ENCODE data around the gene SPINK13. TPM values are rescaled to one million over a fixed set of nuclear protein-coding genes. Genes with fewer than 3 reads are reported as not detected.

Gene SPINK13
- total and polyA plus RNA-seq, 2 of the 8 experiments (the other 6 are each of a cell fraction or from before 2014, with no cell fraction given): not detected

DNA sequence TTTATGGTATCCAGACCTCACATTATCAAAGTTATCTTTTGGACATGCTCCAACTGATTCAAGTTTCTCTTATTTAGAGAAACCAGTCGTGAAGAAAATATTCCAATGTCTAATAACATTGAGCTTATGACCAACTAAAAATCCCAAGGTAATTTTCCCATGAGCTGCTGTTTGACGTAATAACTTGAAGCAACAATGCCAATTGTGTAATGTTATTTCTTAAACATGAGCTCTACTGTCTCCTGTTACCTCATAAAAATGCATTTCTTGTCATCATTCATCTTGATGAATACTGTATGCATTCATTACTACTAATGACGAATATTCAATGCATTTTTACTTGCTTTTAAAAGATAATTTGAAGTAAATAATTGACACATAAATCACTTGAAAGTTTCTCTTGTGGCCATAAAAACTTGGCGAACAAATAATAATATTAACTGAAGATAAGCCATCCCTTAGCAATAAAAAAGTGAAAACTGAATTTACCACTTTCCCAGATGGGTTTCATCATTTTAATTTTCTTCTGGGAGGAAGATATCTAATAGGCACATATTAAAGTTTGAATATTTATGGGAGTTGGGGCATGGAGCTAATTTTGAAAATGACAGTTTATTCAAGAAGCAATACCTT lies 30.7 kb upstream of the SPINK13 start:
- no peak for DNase-seq (ENCODE audit: low read depth in 1 of 2, low spot score in 2 of 2)
- ChIA-PET POLR2A (ENCODE audit: partially characterized antibody) (no interaction called here), CTCF (ENCODE audit: partially characterized antibody) (interaction anchor here (0.6 to 1.3 kb wide), 2 partner anchors 40 to 53 kb away, joined by 3 read pairs; no protein-coding TSS in a partner anchor)
- H3K23me2 ChIP-seq (ENCODE audit: low read depth, low read length): no peaks in the 10 kb centered on the region
- no peak overlapping the region for H4K8ac ChIP-seq (ENCODE audit: extremely low read depth, insufficient read depth, low read length)
- TF ChIP-seq CHD1 (IDR thresholded peaks at IDR 0.05; ENCODE audit: low read depth, low read length) (no peak), SIRT6 (IDR thresholded peaks at IDR 0.05; ENCODE audit: low read length) (no peak), CBX8 (IDR thresholded peaks at IDR 0.05; ENCODE audit: borderline replicate concordance, low read depth, low read length) (no peak), TEAD4 (IDR thresholded peaks at IDR 0.05; ENCODE audit: low read depth, low read length) (no peak), KDM4A (IDR thresholded peaks at IDR 0.05; ENCODE audit: low read depth, low read length, severe bottlenecking) (no peak), SIN3A (conservative IDR thresholded peaks at IDR 0.05 in 1 of 2, IDR thresholded peaks at IDR 0.05 in 1 of 2; ENCODE audit: low read depth in 1 of 2, low read length in 2 of 2) (no peak), CHD2 (IDR thresholded peaks at IDR 0.05; ENCODE audit: low read length) (no peak), CTBP2 (IDR thresholded peaks at IDR 0.05; ENCODE audit: borderline replicate concordance, insufficient read depth, insufficient read length, low read length) (no peak)
- TF ChIP-seq, protein P1, sequence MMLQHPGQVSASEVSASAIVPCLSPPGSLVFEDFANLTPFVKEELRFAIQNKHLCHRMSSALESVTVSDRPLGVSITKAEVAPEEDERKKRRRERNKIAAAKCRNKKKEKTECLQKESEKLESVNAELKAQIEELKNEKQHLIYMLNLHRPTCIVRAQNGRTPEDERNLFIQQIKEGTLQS (IDR thresholded peaks at IDR 0.05; ENCODE audit: insufficient read depth, low read depth, low read length): no peak
- TF ChIP-seq, protein P2, sequence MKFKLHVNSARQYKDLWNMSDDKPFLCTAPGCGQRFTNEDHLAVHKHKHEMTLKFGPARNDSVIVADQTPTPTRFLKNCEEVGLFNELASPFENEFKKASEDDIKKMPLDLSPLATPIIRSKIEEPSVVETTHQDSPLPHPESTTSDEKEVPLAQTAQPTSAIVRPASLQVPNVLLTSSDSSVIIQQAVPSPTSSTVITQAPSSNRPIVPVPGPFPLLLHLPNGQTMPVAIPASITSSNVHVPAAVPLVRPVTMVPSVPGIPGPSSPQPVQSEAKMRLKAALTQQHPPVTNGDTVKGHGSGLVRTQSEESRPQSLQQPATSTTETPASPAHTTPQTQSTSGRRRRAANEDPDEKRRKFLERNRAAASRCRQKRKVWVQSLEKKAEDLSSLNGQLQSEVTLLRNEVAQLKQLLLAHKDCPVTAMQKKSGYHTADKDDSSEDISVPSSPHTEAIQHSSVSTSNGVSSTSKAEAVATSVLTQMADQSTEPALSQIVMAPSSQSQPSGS (IDR thresholded peaks at IDR 0.05; ENCODE audit: low read length): no peak
- TF ChIP-seq, protein P3, sequence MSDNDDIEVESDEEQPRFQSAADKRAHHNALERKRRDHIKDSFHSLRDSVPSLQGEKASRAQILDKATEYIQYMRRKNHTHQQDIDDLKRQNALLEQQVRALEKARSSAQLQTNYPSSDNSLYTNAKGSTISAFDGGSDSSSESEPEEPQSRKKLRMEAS (IDR thresholded peaks at IDR 0.05): no peak
- H3K4me1 ChIP-seq (replicated peaks in 1 of 4; ENCODE audit: control insufficient read depth in 3 of 4, insufficient read depth in 4 of 4, low read length in 3 of 4): no peaks in the 10 kb centered on the region
- H2BK5ac ChIP-seq (ENCODE audit: low read depth, low read length): no peak overlapping the region
- no peak overlapping the region for H2BK12ac ChIP-seq (ENCODE audit: low read depth, low read length)
- no peak for FAIRE-seq
- no peaks in the 10 kb centered on the region for H3K36me3 ChIP-seq (ENCODE audit: control insufficient read depth in 2 of 4, insufficient read depth in 4 of 4, low read length in 3 of 4)
- no peak overlapping the region for H2AK5ac ChIP-seq (ENCODE audit: low read depth, low read length)
- WGBS, 2 experiments (ENCODE audit: extremely low coverage in 1 of 2, insufficient coverage in 1 of 2, insufficient read length in 1 of 2, insufficient replicate concordance in 2 of 2, low coverage in 1 of 2, low lambda C conversion rate in 2 of 2, missing lambda C conversion rate in 1 of 2): 86% methylated on average over 4 of the region's 4 CpGs; no CpG with 5 or more reads in 1 of the 2 experiments
- no peak overlapping the region for H3K9ac ChIP-seq (replicated peaks in 1 of 4; ENCODE audit: extremely low read depth in 1 of 4, low read depth in 3 of 4, low read length in 3 of 4)
- H3K4ac ChIP-seq (replicated peaks; ENCODE audit: insufficient read length, low read depth, low read length): no peak overlapping the region
- H3K79me2 ChIP-seq (ENCODE audit: control insufficient read depth in 1 of 2, insufficient read depth in 2 of 2, low read length in 2 of 2): no peaks in the 10 kb centered on the region
- H3K4me3 ChIP-seq (ENCODE audit: extremely low read depth in 1 of 4, insufficient read depth in 2 of 4, low read depth in 3 of 4, low read length in 4 of 4): no peak overlapping the region
- no peaks in the 10 kb centered on the region for H3K27me3 ChIP-seq (replicated peaks in 1 of 4; ENCODE audit: control insufficient read depth in 3 of 4, extremely low read depth in 1 of 4, insufficient read depth in 3 of 4, low read length in 3 of 4)
- no peak overlapping the region for H3K27ac ChIP-seq (ENCODE audit: low read depth, low read length)
- no peak overlapping the region for H3K56ac ChIP-seq (replicated peaks; ENCODE audit: insufficient read length, low read depth, low read length)
- H3K14ac ChIP-seq (ENCODE audit: insufficient read length): no peak overlapping the region
- H3K79me1 ChIP-seq (ENCODE audit: low read depth, low read length): no peaks in the 10 kb centered on the region
- no peak overlapping the region for H2AFZ ChIP-seq (ENCODE audit: low read length)
- H2BK20ac ChIP-seq (ENCODE audit: low read length): no peak overlapping the region
- H2BK15ac ChIP-seq (ENCODE audit: low read length): no peak overlapping the region
- H4K20me1 ChIP-seq (replicated peaks in 1 of 2; ENCODE audit: control insufficient read depth in 1 of 2, insufficient read depth in 2 of 2, low read length in 2 of 2): no peaks in the 10 kb centered on the region
- H4K91ac ChIP-seq (replicated peaks; ENCODE audit: insufficient read length, low read length): no peak overlapping the region
- H3K9me3 ChIP-seq (ENCODE audit: insufficient read depth in 2 of 2, low read depth in 1 of 2, low read length in 1 of 2): no peaks in the 10 kb centered on the region
- no peak overlapping the region for H4K5ac ChIP-seq (ENCODE audit: insufficient read length, low read depth, low read length)
- no peak overlapping the region for H3K18ac ChIP-seq (ENCODE audit: extremely low read depth, low read length)
- H3K23ac ChIP-seq (ENCODE audit: insufficient read length): no peak overlapping the region
- no peak overlapping the region for H2BK120ac ChIP-seq (replicated peaks; ENCODE audit: low read depth, low read length)
- H3K4me2 ChIP-seq (ENCODE audit: insufficient read depth in 1 of 2, low read depth in 2 of 2, low read length in 2 of 2): no peak overlapping the region
